ENCODE data around the gene WDR90. TPM values are rescaled to one million over a fixed set of nuclear protein-coding genes. Genes with fewer than 3 reads are reported as not detected.

Gene WDR90
- total and polyA plus RNA-seq, 2 of the 13 experiments (the other 11 are each of a cell fraction or from before 2014, with no cell fraction given) = 14.9 to 28.9 TPM

DNA sequence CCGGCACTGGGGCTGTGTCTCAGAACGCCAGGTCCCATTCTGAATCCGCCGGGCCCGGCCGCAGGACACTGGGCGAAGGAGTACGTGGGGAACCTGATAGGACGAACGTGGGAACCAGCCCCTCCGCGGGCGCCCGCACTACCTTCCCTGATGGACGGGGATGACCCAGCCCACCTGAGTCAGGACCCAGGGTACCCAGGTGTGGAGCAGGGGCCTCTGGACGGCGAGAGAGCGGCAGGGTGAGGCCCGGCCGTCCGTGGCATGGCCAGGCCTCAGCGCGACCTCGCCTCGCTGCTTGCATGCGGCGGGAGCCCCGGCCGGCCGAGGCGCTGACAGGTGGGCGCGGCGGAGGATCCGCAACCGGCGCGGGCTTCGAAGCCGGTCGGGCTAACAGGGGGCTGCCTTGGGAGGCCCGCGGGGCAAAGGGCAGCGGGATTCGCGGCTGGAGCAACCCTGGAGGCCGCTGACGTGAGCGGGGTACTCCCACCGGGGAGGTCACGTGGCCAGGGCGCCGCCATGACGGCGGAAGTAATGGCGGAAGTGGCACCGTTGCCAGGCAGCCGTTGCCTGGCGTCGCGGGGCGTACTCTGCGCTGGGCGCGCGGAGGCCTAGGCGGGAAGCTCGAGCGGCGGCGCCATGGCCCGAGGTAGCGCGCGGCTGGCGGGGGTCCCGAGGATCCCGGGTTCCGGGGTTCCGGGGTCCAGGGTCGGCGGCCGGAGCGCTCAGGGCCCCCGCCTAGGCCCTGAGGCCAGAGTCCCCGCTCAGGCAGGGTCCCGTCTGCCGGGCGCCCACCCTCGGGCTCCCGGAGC lies at the start of gene WDR90 (continued):
- TF ChIP-seq, protein P1, sequence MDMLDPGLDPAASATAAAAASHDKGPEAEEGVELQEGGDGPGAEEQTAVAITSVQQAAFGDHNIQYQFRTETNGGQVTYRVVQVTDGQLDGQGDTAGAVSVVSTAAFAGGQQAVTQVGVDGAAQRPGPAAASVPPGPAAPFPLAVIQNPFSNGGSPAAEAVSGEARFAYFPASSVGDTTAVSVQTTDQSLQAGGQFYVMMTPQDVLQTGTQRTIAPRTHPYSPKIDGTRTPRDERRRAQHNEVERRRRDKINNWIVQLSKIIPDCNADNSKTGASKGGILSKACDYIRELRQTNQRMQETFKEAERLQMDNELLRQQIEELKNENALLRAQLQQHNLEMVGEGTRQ (IDR thresholded peaks at IDR 0.05; ENCODE audit: low read depth, low read length) = peak; percentile 96
- TF ChIP-seq, protein P1 (CRISPR knock-in tag; IDR thresholded peaks at IDR 0.05; ENCODE audit: borderline replicate concordance) = peak; percentile 95
- no peak; the same call in 1 of the 2 replicates for TF ChIP-seq ZNF138 (CRISPR knock-in tag; IDR thresholded peaks at IDR 0.05; ENCODE audit: low read depth)
- TF ChIP-seq, protein P2, sequence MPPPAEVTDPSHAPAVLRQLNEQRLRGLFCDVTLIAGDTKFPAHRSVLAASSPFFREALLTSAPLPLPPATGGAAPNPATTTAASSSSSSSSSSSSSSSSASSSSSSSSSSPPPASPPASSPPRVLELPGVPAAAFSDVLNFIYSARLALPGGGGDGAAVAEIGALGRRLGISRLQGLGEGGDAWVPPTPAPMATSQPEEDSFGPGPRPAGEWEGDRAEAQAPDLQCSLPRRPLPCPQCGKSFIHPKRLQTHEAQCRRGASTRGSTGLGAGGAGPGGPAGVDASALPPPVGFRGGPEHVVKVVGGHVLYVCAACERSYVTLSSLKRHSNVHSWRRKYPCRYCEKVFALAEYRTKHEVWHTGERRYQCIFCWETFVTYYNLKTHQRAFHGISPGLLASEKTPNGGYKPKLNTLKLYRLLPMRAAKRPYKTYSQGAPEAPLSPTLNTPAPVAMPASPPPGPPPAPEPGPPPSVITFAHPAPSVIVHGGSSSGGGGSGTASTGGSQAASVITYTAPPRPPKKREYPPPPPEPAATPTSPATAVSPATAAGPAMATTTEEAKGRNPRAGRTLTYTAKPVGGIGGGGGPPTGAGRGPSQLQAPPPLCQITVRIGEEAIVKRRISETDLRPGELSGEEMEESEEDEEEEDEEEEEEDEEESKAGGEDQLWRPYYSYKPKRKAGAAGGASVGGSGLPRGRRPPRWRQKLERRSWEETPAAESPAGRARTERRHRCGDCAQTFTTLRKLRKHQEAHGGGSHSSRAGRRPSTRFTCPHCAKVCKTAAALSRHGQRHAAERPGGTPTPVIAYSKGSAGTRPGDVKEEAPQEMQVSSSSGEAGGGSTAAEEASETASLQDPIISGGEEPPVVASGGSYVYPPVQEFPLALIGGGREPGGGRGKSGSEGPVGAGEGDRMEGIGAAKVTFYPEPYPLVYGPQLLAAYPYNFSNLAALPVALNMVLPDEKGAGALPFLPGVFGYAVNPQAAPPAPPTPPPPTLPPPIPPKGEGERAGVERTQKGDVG (CRISPR knock-in tag; IDR thresholded peaks at IDR 0.05; ENCODE audit: borderline replicate concordance) = no peak
- 0 out of 2 replicates have a peak, but pooled peaks have one; percentile 17 for TF ChIP-seq GATAD2A (CRISPR knock-in tag; IDR thresholded peaks at IDR 0.05)
- TF ChIP-seq KDM3A (CRISPR knock-in tag; IDR thresholded peaks at IDR 0.05; ENCODE audit: low read depth) = peak; percentile 83
- 0 out of 2 replicates have a peak, but pooled peaks have one; percentile 85 for TF ChIP-seq ZNF546 (CRISPR knock-in tag; conservative IDR thresholded peaks at IDR 0.05)
- peak; percentile 36; the same call in 1 of the 2 replicates for TF ChIP-seq KLF6 (CRISPR knock-in tag; IDR thresholded peaks at IDR 0.05)
- TF ChIP-seq GPN1 (CRISPR knock-in tag; IDR thresholded peaks at IDR 0.05; ENCODE audit: borderline replicate concordance) = 0 out of 2 replicates have a peak, but pooled peaks have one; percentile 10
- TF ChIP-seq ZNF792 (CRISPR knock-in tag; IDR thresholded peaks at IDR 0.05) = peak; percentile 72
- peak; percentile 98 for TF ChIP-seq MXD4 (CRISPR knock-in tag; IDR thresholded peaks at IDR 0.05)
- peak; percentile 97 for TF ChIP-seq KDM5B (CRISPR knock-in tag; IDR thresholded peaks at IDR 0.05; ENCODE audit: borderline replicate concordance)
- TF ChIP-seq, protein P3, sequence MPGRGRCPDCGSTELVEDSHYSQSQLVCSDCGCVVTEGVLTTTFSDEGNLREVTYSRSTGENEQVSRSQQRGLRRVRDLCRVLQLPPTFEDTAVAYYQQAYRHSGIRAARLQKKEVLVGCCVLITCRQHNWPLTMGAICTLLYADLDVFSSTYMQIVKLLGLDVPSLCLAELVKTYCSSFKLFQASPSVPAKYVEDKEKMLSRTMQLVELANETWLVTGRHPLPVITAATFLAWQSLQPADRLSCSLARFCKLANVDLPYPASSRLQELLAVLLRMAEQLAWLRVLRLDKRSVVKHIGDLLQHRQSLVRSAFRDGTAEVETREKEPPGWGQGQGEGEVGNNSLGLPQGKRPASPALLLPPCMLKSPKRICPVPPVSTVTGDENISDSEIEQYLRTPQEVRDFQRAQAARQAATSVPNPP (CRISPR knock-in tag; IDR thresholded peaks at IDR 0.05) = 0 out of 2 replicates have a peak, but pooled peaks have one; percentile 60
- TF ChIP-seq AHR (CRISPR knock-in tag; IDR thresholded peaks at IDR 0.05) = no peak; the same call in 1 of the 2 replicates
- TF ChIP-seq CTCF (CRISPR knock-in tag; IDR thresholded peaks at IDR 0.05) = peak; percentile 29; the same call in 1 of the 2 replicates
- TF ChIP-seq KLF16 (CRISPR knock-in tag; IDR thresholded peaks at IDR 0.05) = peak; percentile 78 to 83; a peak in 2 of 4 replicates
- peak; percentile 97 for TF ChIP-seq ATF7-NPFF (CRISPR knock-in tag; IDR thresholded peaks at IDR 0.05; ENCODE audit: low read depth)
- TF ChIP-seq, protein P4, sequence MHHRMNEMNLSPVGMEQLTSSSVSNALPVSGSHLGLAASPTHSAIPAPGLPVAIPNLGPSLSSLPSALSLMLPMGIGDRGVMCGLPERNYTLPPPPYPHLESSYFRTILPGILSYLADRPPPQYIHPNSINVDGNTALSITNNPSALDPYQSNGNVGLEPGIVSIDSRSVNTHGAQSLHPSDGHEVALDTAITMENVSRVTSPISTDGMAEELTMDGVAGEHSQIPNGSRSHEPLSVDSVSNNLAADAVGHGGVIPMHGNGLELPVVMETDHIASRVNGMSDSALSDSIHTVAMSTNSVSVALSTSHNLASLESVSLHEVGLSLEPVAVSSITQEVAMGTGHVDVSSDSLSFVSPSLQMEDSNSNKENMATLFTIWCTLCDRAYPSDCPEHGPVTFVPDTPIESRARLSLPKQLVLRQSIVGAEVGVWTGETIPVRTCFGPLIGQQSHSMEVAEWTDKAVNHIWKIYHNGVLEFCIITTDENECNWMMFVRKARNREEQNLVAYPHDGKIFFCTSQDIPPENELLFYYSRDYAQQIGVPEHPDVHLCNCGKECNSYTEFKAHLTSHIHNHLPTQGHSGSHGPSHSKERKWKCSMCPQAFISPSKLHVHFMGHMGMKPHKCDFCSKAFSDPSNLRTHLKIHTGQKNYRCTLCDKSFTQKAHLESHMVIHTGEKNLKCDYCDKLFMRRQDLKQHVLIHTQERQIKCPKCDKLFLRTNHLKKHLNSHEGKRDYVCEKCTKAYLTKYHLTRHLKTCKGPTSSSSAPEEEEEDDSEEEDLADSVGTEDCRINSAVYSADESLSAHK (CRISPR knock-in tag; IDR thresholded peaks at IDR 0.05; ENCODE audit: borderline replicate concordance) = no peak
